HepG2 (cell line): ENCODE results near the gene MOK. TPM values are rescaled to one million over a fixed set of nuclear protein-coding genes. Genes with fewer than 3 reads are reported as not detected.

ENCODE experiments used
- AKAP8 ChIP-seq: sonication (generic); formaldehyde crosslinking; IDR thresholded peaks from 2 replicates; pipeline ENCODE4 v1.5.1; 2020; ENCODE audit warnings: mild to moderate bottlenecking, missing genetic modification reagents
- FOXO1 ChIP-seq: sonication (generic); formaldehyde crosslinking; IDR thresholded peaks from 2 replicates; pipeline ENCODE4 v1.4.0; 2020; ENCODE audit warnings: missing genetic modification reagents
- HNRNPL ChIP-seq: fragments of 200-400 bp; formaldehyde crosslinking; IDR thresholded peaks from 2 replicates; pipeline ENCODE4 v1.6.1; 2017; ENCODE audit warnings: mild to moderate bottlenecking, low read depth, low read length
- IRF1 ChIP-seq: sonication (generic); formaldehyde crosslinking; IDR thresholded peaks from 2 replicates; pipeline ENCODE4 v1.4.0; 2020; ENCODE audit warnings: low read depth, mild to moderate bottlenecking, missing genetic modification reagents
- IRF9 ChIP-seq: sonication (generic); formaldehyde crosslinking; IDR thresholded peaks from 2 replicates; pipeline ENCODE4 v1.8.0; 2022; ENCODE audit warnings: missing genetic modification reagents, mild to moderate bottlenecking, borderline replicate concordance
- JARID2 ChIP-seq: sonication (generic); formaldehyde crosslinking; IDR thresholded peaks from 2 replicates; pipeline ENCODE4 v1.8.1; 2023; ENCODE audit warnings: missing genetic modification reagents, inconsistent platforms; ENCODE audit not compliant: insufficient replicate concordance
- LRRFIP1 ChIP-seq: sonication (generic); formaldehyde crosslinking; conservative IDR thresholded peaks from 2 replicates; pipeline ENCODE4 v1.4.0; 2020; ENCODE audit warnings: missing genetic modification reagents
- NR2F2 ChIP-seq: IDR thresholded peaks from 2 replicates; pipeline ENCODE4 v1.6.1; 2012; ENCODE audit warnings: low read depth, inconsistent platforms, borderline replicate concordance
- PLRG1 ChIP-seq: fragments of 450-650 bp; conservative IDR thresholded peaks from 2 replicates; pipeline ENCODE4 v1.6.1; 2016
- RARA ChIP-seq: IDR thresholded peaks from 2 replicates; pipeline ENCODE4 v1.6.1; 2016; ENCODE audit warnings: missing genetic modification reagents, missing compliant biosample characterization
- SMAD9 ChIP-seq: sonication (generic); formaldehyde crosslinking; IDR thresholded peaks from 2 replicates; pipeline ENCODE4 v1.5.1; 2020; ENCODE audit warnings: mild to moderate bottlenecking, missing genetic modification reagents
- SSRP1 ChIP-seq: IDR thresholded peaks from 2 replicates; pipeline ENCODE4 v1.6.1; 2016; ENCODE audit warnings: control low read depth
- TOE1 ChIP-seq: sonication (generic); formaldehyde crosslinking; IDR thresholded peaks from 2 replicates; pipeline ENCODE4 v1.4.0; 2020; ENCODE audit warnings: mild to moderate bottlenecking, missing genetic modification reagents
- ZBED4 ChIP-seq: sonication (generic); formaldehyde crosslinking; IDR thresholded peaks from 2 replicates; pipeline ENCODE4 v1.4.0; 2020; ENCODE audit warnings: missing genetic modification reagents, borderline replicate concordance
- ZBTB14 ChIP-seq: sonication (generic); formaldehyde crosslinking; IDR thresholded peaks from 2 replicates; pipeline ENCODE4 v1.4.0; 2020; ENCODE audit warnings: missing genetic modification reagents
- ZNF770 ChIP-seq: sonication (generic); formaldehyde crosslinking; IDR thresholded peaks from 2 replicates; pipeline ENCODE4 v1.5.0; 2020; ENCODE audit warnings: mild to moderate bottlenecking, missing genetic modification reagents
- ZSCAN21 ChIP-seq: sonication (generic); formaldehyde crosslinking; IDR thresholded peaks from 2 replicates; pipeline ENCODE4 v1.8.0; 2022; ENCODE audit warnings: mild to moderate bottlenecking, missing genetic modification reagents, moderate library complexity, borderline replicate concordance
- polyA plus RNA-seq, 8 experiments: library from polyadenylated mRNA; depleted of rRNA in 3 of 8; stranded (reverse) in 7 of 8; unstranded in 1 of 8; fragments of >200 nt; fragmentation: Illumina TruSeq in 4 of 8; extraction: Trizol in 4 of 8; gene quantifications; 2 replicates each; pipeline versions ENCODE4 v1.2.1 to v1.2.3, GENCODE V29; 2011 to 2016; ENCODE audit warnings: low read depth in 4 of 8, missing spikeins in 1 of 8, mixed read lengths in 1 of 8; ENCODE audit not compliant: insufficient read depth in 1 of 8
- total RNA-seq, 5 experiments: library from RNA; depleted of rRNA; stranded (reverse); fragments of >200 nt; fragmentation: Illumina TruSeq; extraction: Trizol; gene quantifications; 2 replicates each; pipeline ENCODE4 v1.2.3, GENCODE V29; 2016; ENCODE audit warnings: low read depth in 1 of 5

Gene MOK
- total and polyA plus RNA-seq, 2 of the 13 experiments (the other 11 are each of a cell fraction or from before 2014, with no cell fraction given), result 15.3 to 16.9 TPM

- no peak for TF ChIP-seq ZBTB14 (CRISPR knock-in tag)
- no peak for TF ChIP-seq LRRFIP1 (CRISPR knock-in tag)
- TF ChIP-seq ZNF770 (CRISPR knock-in tag), result peak; percentile 56; the same call in 1 of the 2 replicates
- TF ChIP-seq FOXO1, result peak; percentile 64
- no peak for TF ChIP-seq SMAD9 (CRISPR knock-in tag)
- TF ChIP-seq IRF9 (CRISPR knock-in tag), result no peak
- TF ChIP-seq AKAP8 (CRISPR knock-in tag), result no peak
- TF ChIP-seq JARID2, result no peak
- no peak for TF ChIP-seq IRF1
- no peak for TF ChIP-seq PLRG1
- TF ChIP-seq RARA, result 0 out of 2 replicates have a peak, but pooled peaks have one; percentile 17
- 0 out of 2 replicates have a peak, but pooled peaks have one; percentile 47 for TF ChIP-seq ZSCAN21 (CRISPR knock-in tag)
- TF ChIP-seq ZBED4 (CRISPR knock-in tag), result peak; percentile 16; the same call in 1 of the 2 replicates
- TF ChIP-seq SSRP1, result no peak
- 0 out of 2 replicates have a peak, but pooled peaks have one; percentile 54 for TF ChIP-seq HNRNPL
- no peak for TF ChIP-seq NR2F2
- TF ChIP-seq TOE1 (CRISPR knock-in tag), result no peak
These were observed 9.5 kb upstream of the MOK start (continued) for GRCh38 chr14:102314242-102315011.
